Cardiac fibroblast (primary cell): ENCODE data around the gene THBS2.
"Not testable (repeated sequence)": the region's sequence is repeated elsewhere in the genome, so short reads cannot be mapped to it uniquely, and the experiment has no call there.

Source experiments
- DNase-seq, 2 donors: peaks; one replicate each; pipeline versions ENCODE4 v3.0.0 to v3.0.0-alpha.2; 2010; ENCODE audit warnings: low read depth in 2 of 2
- H3K4me3 ChIP-seq, 2 donors: replicated peaks in 1 of 2; 1 replicate in 1 of 2; 2 replicates in 1 of 2; pipeline ENCODE4 v1.5.1; 2011; ENCODE audit warnings: low read depth in 2 of 2, low read length in 2 of 2, mild to moderate bottlenecking in 2 of 2, moderate library complexity in 1 of 2
- TF ChIP-seq, protein P1 (sequence below): IDR thresholded peaks from one replicate; pipeline ENCODE4 v1.5.1; 2011; ENCODE audit warnings: low read depth, mild to moderate bottlenecking, low read length, inconsistent platforms

THBS2 gene

DNA sequence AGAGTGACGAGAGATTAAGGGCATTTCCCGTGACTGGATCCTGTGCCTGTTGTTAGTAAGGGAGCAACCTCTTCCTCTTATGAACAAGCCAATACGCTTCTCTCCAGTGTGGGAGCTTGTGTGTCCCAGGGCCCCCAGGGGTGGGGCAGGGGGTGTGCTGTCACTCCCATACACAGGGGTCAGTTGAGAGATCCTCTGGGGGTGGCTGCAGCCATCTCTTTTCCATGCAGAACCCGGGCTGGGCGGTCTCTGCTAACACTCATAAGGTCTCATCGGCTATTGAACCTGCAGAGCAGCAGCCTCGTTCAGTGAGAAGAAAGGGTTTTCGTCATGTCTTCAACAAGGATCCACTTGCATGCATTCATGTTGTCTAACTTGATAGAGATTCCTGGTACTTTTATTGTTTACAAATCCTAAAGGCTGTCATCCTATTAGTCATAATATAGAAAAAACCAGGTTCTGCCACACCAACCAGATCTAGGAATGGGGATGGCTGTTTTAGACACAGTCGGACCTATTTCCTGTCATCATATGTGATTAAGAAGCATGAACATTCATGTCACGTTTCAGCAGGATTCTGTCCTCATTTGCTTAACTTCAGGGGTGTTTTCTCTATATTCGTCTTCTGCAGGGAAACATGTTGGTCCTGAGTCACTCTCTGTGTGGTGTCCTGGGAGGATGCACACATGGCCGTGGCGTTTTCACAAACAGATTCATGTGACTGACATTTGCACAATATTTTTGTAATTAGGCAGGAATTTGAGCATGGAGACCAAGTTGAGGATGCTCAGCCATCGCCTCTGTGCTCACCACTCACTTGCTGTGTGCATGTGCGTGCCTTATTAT is 13.3 kb upstream of the THBS2 start:
- TF ChIP-seq, protein P1, sequence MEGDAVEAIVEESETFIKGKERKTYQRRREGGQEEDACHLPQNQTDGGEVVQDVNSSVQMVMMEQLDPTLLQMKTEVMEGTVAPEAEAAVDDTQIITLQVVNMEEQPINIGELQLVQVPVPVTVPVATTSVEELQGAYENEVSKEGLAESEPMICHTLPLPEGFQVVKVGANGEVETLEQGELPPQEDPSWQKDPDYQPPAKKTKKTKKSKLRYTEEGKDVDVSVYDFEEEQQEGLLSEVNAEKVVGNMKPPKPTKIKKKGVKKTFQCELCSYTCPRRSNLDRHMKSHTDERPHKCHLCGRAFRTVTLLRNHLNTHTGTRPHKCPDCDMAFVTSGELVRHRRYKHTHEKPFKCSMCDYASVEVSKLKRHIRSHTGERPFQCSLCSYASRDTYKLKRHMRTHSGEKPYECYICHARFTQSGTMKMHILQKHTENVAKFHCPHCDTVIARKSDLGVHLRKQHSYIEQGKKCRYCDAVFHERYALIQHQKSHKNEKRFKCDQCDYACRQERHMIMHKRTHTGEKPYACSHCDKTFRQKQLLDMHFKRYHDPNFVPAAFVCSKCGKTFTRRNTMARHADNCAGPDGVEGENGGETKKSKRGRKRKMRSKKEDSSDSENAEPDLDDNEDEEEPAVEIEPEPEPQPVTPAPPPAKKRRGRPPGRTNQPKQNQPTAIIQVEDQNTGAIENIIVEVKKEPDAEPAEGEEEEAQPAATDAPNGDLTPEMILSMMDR: no peak
- H3K4me3 ChIP-seq: no peak overlapping the region
- DNase-seq: peak in 1 of 2 donors; percentile 46

DNA sequence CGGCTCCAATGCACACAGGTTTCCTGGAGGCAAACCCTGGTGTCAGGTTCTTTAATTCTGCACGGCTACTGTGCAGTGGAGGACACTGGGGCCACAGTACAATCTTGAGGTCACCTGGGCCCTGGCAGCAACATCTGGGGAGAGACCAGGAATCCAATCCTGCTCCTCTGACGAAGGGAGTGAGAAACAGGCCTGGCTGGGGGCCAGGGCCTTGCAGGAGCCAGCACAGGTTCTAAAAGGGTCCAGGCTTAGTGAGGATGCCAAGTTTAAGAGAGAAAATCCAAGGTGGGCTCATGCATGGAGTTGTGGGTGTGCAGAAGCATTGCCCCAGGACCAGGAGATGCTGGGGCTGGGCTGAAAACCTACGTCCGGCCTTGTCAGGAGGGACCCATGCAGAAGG is 12.6 kb upstream of the THBS2 start:
- no peak overlapping the region for H3K4me3 ChIP-seq
- no peak for DNase-seq
- TF ChIP-seq, protein P1: no peak

DNA sequence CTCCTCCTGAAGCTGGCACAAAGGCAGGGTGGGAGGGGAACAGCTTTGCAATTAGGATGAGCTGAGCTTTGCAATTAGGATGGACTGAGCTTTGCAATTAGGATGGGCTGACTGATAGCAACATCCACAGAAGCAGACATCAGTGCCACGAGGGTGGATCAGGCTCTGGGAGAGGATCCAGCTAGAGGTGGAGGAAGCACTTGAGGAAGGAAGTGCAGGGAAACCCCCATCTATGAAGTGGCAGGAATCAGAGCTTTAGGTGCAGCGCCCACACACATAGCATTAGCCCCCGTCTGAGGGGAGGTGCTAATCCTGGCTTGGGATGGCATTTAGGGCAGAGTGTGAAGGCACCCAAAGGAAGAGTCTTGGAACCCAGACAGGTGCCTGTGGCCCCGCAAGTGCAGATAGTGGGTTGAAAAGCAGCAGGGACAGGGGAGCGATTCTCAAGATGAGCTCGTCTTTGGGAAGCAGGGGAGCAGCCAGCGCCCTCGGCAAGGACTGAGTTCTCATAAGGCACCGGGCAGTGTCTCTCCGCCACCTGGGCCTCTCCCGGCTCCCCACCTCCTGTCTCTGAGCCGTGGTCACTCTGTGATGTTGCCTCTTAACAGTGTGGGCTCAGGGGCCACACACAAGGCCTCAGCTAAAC is 12.0 kb upstream of the THBS2 start:
- H3K4me3 ChIP-seq: no peak overlapping the region
- no peak for DNase-seq
- TF ChIP-seq, protein P1: no peak

DNA sequence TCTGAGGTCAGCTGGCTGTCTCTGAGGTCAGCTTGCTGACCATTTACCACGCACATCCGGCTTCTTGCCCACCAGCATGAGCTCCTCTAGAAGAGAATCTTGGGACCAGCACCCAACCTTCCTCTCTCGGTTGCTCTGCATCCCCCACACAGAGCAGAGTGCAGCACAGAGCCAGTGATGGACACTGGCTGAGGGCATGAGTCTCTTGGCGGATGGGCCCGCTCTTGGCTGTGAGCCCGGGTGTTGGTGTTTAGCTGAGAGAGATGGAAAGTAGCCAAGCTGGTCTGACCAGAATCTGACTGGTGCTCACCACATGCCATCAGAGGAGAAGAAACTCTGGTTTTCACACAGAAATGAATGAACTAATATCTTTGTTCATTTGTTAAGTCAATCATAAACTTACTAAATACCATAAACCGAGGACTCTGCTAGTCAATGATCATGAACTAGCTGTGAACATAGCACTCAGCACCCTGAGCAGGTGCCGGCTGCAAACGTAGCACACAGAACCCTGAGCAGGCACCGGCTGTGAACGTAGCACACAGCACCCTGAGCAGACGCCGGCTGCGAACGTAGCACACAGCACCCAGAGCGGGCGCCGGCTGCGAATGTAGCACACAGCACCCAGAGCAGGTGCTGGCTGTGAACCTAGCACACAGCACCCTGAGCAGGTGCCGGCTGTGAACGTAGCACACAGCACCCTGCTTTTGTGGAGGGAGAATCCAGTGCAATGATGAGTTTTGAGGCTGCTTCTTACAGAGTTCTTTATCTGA is 10.4 kb upstream of the THBS2 start:
- TF ChIP-seq, protein P1: no peak

DNA sequence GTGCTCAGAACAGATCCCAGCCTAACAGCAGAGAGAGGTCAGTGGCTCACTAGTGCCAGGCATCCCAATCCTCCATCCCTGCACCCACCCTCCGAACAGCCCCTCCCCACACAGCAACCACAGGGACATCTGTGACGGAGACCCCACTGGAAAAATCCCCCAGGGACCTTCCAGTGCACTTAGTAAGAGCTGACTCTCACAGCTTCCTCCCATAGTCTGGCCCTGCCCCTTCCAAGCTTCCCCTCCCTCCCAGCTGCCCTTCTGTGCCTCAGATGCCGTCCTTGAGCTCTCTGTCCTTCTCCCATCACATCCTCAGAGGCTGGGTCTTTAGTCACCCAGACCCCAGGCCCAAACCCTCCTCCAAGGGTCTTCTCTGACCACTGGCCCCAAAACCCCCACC is 9.7 kb upstream of the THBS2 start:
- no peak overlapping the region for H3K4me3 ChIP-seq
- TF ChIP-seq, protein P1: no peak
- DNase-seq: peak in 1 of 2 donors; percentile 65

More for the DNA sequence above, 10.4 kb upstream of the THBS2 start:
- DNase-seq: peak; percentile 64 to 80
- no peak overlapping the region for H3K4me3 ChIP-seq

DNA sequence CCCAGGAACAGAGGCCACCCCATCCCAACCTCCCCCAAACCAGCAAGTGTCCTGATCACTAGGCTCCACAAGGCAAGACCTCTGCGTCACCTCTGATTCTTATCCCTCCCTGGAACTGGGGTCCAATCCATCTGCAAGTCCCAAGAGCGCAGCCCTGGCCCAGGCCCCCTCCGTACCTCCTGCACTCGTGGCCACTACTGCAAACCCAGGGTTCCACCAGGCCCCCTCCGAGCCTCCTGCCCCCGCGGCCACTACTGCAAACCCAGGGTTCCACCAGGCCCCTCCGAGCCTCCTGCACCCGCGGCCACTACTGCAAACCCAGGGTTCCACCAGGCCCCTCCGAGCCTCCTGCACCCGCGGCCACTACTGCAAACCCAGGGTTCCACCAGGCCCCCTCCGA is 9.0 kb upstream of the THBS2 start:
- not testable (repeated sequence) for H3K4me3 ChIP-seq, DNase-seq

DNA sequence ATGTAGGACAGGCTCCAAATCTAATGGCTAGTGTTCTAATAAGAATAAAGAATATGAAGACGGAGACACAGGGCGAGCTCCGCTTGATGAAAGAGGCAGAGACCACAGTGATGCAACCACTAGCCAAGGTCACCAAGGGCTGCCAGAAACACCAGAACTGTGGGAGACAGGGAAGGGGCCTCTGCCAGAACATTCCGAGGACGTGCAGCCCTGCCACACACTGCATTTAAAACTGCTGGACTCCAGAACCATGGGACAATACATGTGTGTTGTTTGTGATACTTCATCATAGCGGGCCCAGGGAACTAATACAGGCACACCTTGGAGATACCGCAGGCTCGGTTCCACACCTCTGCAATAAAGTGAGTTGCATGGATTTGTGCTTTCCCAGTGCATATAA is 2.9 kb upstream of the THBS2 start:
- TF ChIP-seq, protein P1: no peak
- DNase-seq: no peak
- no peak overlapping the region for H3K4me3 ChIP-seq
